Prostate gland (tissue), 2 donors: ENCODE results near the gene PLEKHM3. TPM values are rescaled to one million over a fixed set of nuclear protein-coding genes. Genes with fewer than 3 reads are reported as not detected.

Experiments used
- DNase-seq: peaks from one replicate; pipeline ENCODE4 v3.0.0-alpha.2; 2019; ENCODE audit warnings: low spot score
- H3K27ac ChIP-seq, 2 donors: fragments of 200-600 bp; sonication (generic); 2 replicates each; pipeline ENCODE4 v1.5.1; 2017 to 2019
- H3K27me3 ChIP-seq: fragments of 200-600 bp; sonication (generic); replicated peaks from 2 replicates; pipeline ENCODE4 v1.5.1; 2019; ENCODE audit not compliant: insufficient read depth
- H3K36me3 ChIP-seq, 2 donors: fragments of 200-600 bp; sonication (generic); 1 replicate in 1 of 2; 2 replicates in 1 of 2; pipeline versions ENCODE4 v1.5.1 to v1.8.1; 2017 to 2019
- H3K4me1 ChIP-seq: fragments of 200-600 bp; sonication (generic); replicated peaks from 2 replicates; pipeline ENCODE4 v1.5.1; 2019
- H3K4me3 ChIP-seq, 2 donors: fragments of 200-600 bp; sonication (generic); 2 replicates each; pipeline ENCODE4 v1.5.1; 2017 to 2019
- H3K9me3 ChIP-seq: fragments of 200-600 bp; sonication (generic); 2 replicates; pipeline ENCODE4 v1.5.1; 2017
- POLR2A ChIP-seq: fragments of 450-650 bp; IDR thresholded peaks from one replicate; pipeline ENCODE4 v1.6.1; 2016; ENCODE audit warnings: antibody characterized with exemption, mild to moderate bottlenecking
- POLR2AphosphoS5 ChIP-seq: sonication (generic); formaldehyde crosslinking; IDR thresholded peaks from one replicate; pipeline ENCODE4 v1.6.1; 2017; ENCODE audit warnings: antibody characterized with exemption
- WGBS: methylation state at CpG from one replicate; pipeline ENCODE4 v1.1.5; 2018; 5-methylcytosine and 5-hydroxymethylcytosine counted together
- intact Hi-C: fragments of 100-400 bp; cut with DNase I; formaldehyde crosslinking; loops from one replicate; pipeline ENCODE4 v1.14.2; 2022
- total RNA-seq, 2 donors: library from RNA; depleted of rRNA; stranded (reverse); fragments of >200 nt; gene quantifications; one replicate each; pipeline ENCODE4 v1.1.0, GENCODE V29; 2016
- TF ChIP-seq, protein P1 (sequence below), 4 experiments: fragments of 200-600 bp in 2 of 4; fragments of 450-650 bp in 2 of 4; sonication (generic) in 2 of 4; IDR thresholded peaks; 1 replicate in 3 of 4; 2 replicates in 1 of 4; pipeline ENCODE4 v1.5.1; 2016 to 2019; ENCODE audit warnings: antibody characterized with exemption in 4 of 4, mild to moderate bottlenecking in 2 of 4, moderate library complexity in 2 of 4

Gene PLEKHM3
- total RNA-seq, 2 donors from 2014 or later, result 17.0 to 28.6 TPM

DNA sequence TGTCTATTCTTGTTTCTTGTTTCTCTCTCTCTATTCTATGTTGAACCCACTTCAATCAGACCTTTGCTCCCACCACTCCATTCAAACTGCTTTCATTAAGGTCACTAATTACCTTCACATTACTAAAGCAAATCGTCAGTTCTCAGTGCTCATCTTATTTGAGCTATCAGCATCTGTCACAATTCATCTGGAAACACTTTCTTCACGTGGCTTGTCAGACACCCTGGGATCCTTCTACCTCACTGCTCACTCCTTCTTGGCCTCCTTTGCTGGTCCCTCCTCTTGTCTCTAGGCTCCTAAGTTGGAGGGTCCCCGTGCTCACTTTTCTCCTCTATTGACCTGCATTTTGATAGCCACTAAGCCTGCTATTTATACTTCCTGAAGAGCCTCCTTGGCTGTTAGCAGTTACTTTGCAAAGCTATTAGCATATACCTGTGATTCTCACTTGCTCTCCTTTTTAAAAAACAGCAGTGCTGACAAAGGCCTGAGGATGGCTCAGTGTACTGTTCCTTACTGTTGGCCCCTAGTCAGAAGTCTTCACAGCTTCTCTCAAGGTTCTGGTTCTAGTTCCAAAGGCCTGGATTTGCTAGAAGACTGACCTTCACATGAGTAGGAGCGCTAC, 80.2 kb downstream of the PLEKHM3 start:
- Histone ChIP-seq H3K27me3 (no peaks in the 10 kb centered on the region), H3K9me3 (no peaks in the 10 kb centered on the region), H3K36me3 (no peaks in the 10 kb centered on the region), H3K4me3 (no peak overlapping the region), H3K4me1 (no peaks in the 10 kb centered on the region), H3K27ac (no peak overlapping the region)
- WGBS, result 66% methylated on average over 4 of the region's 4 CpGs
- no peak for TF ChIP-seq POLR2A
- no peak for DNase-seq
- intact Hi-C loops, result no loop called here

DNA sequence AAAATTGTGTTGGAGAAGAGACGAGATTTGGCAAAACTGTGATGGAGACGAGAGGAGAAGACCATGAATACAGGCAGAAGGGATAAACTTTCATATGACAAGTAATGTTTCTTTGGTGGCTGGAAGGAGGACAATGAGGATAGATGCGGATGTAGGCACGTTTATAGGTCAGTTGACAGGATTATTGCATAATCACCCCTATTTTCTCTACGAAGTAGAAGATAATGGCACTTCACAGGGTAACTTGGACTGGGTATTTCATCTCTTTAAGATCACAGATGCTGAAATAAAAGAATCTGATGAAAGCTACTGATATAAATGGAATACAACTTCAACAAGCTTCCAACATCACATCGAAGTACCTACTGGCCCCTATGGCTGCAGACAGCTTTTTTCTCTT, 81.0 kb downstream of the PLEKHM3 start:
- Histone ChIP-seq H3K9me3 (no peaks in the 10 kb centered on the region), H3K4me1 (no peaks in the 10 kb centered on the region)
- 84% methylated on average over 6 of the region's 6 CpGs for WGBS

DNA sequence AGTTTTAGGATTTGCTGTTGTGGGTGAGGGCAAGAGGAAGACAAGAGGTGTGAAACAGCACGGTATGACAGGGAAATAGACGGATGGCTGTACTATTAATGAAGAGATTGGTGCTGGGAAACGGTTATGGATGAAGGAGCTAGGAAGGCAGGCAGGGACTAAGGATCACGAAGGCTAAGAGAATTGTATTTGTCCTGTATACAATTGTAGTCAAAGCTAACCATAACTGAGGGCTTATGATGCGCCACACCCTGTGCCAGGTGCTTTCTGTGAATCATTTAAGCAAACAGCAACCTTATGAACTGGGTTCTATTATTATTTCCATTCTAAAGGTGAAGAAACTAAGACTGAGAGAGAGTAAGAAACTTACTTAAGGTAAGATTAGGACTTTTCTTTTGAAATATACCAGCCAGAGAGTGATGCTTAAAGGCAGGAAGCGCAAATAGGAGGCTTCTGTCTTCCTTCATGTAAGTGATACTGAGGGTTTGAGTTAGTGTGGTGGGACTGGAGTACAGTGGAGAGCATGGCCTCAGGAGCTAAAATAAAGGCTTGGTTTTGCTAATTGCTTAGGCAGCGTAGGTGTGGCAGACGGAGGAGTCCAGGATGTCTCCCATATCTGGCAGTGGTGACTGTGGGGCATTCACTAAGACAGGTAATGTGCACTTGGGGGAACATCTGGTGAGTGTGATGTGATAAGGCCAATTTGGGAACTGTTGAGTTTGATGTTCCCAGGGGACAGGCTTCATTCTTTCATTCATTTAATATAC, 85.8 kb downstream of the PLEKHM3 start:
- Histone ChIP-seq H3K27ac (no peak overlapping the region), H3K27me3 (no peaks in the 10 kb centered on the region), H3K4me3 (no peak overlapping the region), H3K4me1 (peaks cover under 1% of the 10 kb centered on the region), H3K9me3 (no peaks in the 10 kb centered on the region), H3K36me3 (no peaks in the 10 kb centered on the region)
- DNase-seq, result no peak
- intact Hi-C loops, result no loop called here
- TF ChIP-seq POLR2A, result no peak
- TF ChIP-seq POLR2AphosphoS5, result no peak
- TF ChIP-seq, protein P1, sequence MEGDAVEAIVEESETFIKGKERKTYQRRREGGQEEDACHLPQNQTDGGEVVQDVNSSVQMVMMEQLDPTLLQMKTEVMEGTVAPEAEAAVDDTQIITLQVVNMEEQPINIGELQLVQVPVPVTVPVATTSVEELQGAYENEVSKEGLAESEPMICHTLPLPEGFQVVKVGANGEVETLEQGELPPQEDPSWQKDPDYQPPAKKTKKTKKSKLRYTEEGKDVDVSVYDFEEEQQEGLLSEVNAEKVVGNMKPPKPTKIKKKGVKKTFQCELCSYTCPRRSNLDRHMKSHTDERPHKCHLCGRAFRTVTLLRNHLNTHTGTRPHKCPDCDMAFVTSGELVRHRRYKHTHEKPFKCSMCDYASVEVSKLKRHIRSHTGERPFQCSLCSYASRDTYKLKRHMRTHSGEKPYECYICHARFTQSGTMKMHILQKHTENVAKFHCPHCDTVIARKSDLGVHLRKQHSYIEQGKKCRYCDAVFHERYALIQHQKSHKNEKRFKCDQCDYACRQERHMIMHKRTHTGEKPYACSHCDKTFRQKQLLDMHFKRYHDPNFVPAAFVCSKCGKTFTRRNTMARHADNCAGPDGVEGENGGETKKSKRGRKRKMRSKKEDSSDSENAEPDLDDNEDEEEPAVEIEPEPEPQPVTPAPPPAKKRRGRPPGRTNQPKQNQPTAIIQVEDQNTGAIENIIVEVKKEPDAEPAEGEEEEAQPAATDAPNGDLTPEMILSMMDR (IDR thresholded peaks at IDR 0.05), result no peak
- WGBS, result 83% methylated on average over 8 of the region's 8 CpGs

More for the DNA sequence above, 81.0 kb downstream of the PLEKHM3 start:
- DNase-seq, result no peak
- Histone ChIP-seq H3K4me3 (no peak overlapping the region), H3K27me3 (no peaks in the 10 kb centered on the region), H3K36me3 (no peaks in the 10 kb centered on the region), H3K27ac (no peak overlapping the region)
- TF ChIP-seq, protein P1 (IDR thresholded peaks at IDR 0.05), result no peak
- no peak for TF ChIP-seq POLR2A
- TF ChIP-seq POLR2AphosphoS5, result no peak
- intact Hi-C loops, result no loop called here

DNA sequence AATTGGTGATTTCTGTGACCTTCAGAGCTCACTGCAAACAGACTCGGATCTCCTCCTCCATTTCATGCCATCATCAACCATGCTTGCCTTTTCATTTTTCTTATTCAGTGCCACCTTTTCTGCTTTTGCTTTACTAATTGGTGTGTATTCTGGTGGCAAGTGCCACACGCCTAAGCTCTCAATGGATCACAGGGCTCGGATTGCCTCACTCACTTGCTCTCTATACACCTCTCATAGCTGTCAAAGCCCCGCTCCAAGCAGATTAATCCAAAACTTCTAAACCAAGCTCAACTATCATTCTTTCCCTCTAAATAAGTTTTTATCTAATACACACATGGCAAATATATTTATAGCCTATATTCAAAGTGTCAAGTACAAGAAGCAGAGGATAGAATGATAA, 86.4 kb downstream of the PLEKHM3 start:
- no peak overlapping the region for H3K27ac ChIP-seq
- WGBS, result 95% methylated on average over 4 of the region's 4 CpGs
- peaks cover 5% of the 10 kb centered on the region for H3K4me1 ChIP-seq
- no peaks in the 10 kb centered on the region for H3K9me3 ChIP-seq
- no peak for DNase-seq
- no peak overlapping the region for H3K4me3 ChIP-seq
- intact Hi-C loops, result no loop called here
- no peaks in the 10 kb centered on the region for H3K36me3 ChIP-seq
- no peaks in the 10 kb centered on the region for H3K27me3 ChIP-seq
- TF ChIP-seq POLR2AphosphoS5, result no peak
- no peak for TF ChIP-seq POLR2A
- TF ChIP-seq, protein P1 (IDR thresholded peaks at IDR 0.05), result no peak

DNA sequence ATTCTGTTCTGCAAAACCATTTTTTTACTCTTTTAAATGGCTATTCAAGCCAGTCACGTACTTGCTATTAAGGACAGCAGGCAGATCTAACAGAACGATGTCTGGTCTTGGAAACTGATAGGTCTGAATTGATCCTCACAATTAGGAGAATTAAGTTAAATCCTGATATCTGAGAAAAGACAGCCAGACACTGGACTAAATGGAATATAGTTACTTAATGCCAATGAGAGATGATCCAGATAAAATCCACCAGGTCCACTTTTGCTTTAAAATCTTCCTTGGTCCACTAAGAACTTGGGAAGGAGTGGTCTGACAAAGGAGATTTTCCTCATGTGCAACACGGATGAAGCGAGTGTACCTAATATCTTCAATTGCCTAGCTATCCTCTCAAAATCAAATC, 86.9 kb downstream of the PLEKHM3 start:
- 94% methylated on average over 4 of the region's 4 CpGs for WGBS

More for the DNA sequence above, 86.9 kb downstream of the PLEKHM3 start:
- Histone ChIP-seq H3K4me1 (peaks cover 5% of the 10 kb centered on the region), H3K27ac (no peak overlapping the region), H3K36me3 (no peaks in the 10 kb centered on the region), H3K4me3 (no peak overlapping the region), H3K9me3 (no peaks in the 10 kb centered on the region), H3K27me3 (no peaks in the 10 kb centered on the region)
- intact Hi-C loops, result no loop called here
- no peak for TF ChIP-seq POLR2A
- TF ChIP-seq POLR2AphosphoS5, result no peak
- no peak for DNase-seq
